Activated T-cell treated with anti-CD3 and anti-CD28 coated beads, Interleukin-2, amount 50 U/mL, for 1 hour (primary cell): ENCODE results near the gene DCAF7.
A peak's percentile ranks its signal among the peaks of the same experiment; 100 is the strongest.

Experiments
- DNase-seq: peaks from one replicate; pipeline ENCODE4 v3.0.0-alpha.2; 2020

Gene DCAF7, protein sequence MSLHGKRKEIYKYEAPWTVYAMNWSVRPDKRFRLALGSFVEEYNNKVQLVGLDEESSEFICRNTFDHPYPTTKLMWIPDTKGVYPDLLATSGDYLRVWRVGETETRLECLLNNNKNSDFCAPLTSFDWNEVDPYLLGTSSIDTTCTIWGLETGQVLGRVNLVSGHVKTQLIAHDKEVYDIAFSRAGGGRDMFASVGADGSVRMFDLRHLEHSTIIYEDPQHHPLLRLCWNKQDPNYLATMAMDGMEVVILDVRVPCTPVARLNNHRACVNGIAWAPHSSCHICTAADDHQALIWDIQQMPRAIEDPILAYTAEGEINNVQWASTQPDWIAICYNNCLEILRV

DNA sequence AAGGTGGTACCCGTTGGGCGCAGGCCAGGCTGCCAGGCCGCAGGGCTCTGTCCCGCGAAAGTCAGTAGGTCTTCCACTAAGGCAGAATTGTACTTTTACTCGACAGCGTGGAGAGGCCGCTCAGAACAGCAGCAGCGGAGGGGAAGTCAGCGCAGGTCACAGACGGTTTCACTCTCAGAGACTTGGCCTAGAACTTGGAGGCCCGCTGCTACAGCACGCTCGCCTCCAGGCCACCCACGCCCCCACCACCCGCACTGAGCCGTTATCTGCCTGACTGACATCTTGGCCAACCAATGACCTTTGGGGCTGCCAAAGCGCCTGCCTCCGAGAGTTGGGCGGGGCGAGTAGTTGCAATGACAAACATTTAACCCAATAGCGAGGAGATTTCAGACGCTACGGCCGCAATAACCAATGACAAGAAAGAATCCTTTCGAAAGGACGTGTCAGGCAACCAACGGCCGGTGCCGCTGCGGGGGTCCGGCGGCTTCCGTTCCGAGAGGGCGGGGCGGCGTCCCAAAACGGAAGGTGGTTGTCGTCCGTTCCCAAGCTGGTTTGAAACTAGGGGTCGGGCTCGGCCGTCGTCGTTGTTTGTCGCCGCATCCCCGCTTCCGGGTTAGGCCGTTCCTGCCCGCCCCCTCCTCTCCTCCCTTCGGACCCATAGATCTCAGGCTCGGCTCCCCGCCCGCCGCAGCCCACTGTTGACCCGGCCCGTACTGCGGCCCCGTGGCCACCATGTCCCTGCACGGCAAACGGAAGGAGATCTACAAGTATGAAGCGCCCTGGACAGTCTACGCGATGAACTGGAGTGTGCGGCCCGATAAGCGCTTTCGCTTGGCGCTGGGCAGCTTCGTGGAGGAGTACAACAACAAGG lies at the start of gene DCAF7:
TSS of gene DCAF7 (plus strand) at position 532 of the 871 bp plus-strand sequence. CDS start at position 733, 201 bp downstream.
- DNase-seq, result peak; percentile 98

DNA sequence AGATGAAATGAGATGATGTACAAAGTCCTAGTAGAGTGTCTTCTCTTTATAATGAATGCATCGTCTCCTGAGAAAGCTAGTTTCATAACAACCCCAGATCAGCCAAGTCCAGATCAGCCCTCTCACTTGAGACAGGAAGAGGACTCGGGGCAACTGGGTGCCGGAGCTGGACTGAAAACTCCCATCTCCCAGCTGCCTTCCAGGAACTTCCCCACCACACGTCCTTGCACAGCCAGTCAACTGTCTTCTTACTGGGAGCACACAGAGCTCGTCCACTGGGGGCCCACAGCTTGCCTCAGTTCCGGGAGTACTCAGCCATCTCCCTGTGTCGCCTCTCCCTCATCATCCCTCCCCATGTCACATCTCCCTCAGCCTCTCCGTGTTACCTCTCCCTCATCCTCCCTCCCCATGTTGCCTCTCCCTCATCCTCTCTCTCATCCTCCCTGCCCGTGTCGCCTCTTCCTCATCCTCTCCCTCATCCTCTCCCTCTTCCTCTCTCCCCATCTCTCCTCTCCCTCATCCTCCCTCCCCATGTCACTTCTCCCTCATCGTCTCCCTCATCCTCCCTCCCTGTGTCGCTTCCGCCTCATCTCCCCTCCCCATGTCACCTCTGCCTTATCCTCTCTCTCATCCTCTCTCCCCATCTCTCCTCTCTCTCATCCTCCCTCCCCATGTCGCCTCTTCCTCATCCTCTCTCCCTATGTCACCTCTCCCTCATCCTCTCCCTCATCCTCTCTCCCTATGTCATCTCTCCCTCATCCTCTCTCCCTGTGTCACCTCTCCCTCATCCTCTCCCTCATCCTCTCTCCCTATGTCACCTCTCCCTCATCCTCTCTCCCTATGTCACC lies 49.5 kb upstream of the DCAF7 start:
- DNase-seq, result no peak

DNA sequence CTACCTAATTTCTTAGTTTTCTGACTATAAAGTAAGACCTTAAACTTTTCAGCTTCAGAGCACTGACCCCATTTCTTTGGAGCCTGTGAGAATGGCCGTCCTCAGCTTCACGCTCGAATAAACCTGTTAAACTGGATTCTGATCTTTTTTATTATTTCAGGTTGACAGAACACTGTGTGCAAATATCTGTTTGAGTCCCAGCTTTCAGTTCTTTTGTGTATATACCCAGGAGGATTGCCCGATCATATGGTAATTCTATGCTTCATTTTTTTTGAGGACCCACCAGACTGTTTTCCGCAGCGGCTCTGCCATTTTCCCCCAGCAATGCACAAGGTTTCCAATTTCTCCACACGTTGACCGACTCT lies 47.0 kb upstream of the DCAF7 start:
- no peak for DNase-seq

DNA sequence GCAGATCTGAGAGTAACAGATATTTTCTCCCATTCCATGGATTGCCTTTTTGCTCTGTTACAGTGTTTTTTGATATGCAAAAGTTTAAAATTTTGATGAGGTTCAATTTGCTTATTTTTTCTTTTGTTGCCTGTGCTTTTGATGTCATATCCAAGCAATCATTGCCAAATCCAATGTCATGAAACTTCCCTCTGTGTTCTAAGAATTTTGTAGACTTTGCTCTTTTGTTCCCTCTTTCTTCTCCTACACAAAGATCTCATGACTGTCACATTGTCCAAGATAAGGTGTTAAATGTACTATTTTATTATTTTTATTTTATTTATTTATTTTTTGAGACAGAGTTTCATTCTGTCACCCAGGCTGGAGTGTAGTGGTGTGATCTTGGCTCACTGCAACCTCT lies 46.0 kb upstream of the DCAF7 start:
- DNase-seq, result no peak

DNA sequence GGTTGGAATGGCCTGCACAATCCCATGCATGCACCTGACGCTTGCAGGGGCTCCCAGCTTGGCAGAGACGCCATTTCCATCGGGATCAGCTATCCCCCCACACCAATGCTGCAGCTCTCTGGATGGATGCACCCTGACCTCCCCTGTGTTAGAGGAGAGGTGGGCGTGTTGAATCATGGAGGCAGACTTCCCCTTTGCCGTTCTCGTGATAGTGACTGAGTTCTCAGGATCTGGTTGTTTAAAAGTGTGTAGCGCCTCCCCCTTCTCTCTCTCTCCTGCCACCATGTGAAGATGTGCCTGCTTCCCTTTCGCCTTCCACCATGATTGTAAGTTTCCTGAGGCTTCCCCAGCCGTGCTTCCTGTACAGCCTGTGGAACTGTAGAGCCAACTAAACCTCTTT lies 44.9 kb upstream of the DCAF7 start:
- no peak for DNase-seq

DNA sequence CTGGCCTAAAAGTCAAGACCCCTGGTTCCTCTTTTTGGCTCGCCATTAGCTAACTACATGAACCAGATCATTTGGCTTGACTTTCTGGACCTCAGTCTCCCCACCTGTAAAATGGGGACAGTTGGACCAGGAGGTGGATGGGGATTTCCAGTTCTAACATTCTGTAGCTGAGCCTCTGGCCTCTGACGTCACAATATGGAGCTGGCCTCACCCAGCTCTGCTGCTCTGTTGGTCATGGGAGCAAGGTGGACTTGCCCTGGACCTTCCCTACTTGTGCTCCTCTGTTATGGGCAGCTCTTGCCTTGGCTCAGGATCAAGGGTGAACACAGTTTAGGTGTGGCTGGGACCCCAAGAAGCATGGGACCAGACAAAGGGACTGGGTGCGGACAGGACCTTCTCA lies 43.6 kb upstream of the DCAF7 start:
- DNase-seq, result no peak

DNA sequence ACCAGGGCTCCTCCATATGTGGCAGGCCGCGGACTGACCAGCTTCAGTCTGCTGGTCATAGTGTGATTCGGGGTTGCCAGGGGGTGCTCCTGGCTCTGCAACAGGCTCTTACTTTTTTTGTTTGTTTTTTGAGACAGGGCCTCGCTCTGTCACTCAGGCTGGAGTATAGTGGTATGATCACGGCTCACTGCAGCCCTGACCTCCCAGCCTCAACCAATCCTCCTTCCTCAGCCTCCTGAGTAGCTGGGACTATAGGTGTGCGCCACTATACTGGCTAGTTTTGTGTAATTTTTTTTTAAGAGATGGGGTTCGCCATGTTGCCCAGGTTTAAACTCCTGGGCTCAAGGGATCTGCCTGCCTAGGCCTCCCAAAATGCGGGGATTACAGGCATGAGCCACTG lies 38.9 kb upstream of the DCAF7 start:
- no peak for DNase-seq

DNA sequence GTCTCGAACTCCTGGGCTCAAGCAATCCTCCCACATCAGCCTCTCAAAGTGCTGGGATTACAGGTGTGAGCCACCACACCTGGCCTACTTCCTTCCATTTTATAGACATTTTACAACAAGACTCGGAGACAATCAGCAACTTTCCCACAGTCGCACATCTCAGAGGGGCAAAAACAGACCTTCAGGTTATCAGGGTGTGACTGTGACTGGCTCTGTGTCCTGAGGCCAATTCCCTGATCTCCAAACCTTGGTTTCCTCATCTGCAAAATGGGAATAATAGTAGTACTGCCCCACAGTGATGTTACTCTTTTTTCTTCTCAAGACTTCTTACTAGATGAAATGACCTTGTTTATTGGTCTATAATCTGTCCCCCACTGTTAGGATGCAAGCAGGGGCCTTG lies 37.9 kb upstream of the DCAF7 start:
- no peak for DNase-seq

DNA sequence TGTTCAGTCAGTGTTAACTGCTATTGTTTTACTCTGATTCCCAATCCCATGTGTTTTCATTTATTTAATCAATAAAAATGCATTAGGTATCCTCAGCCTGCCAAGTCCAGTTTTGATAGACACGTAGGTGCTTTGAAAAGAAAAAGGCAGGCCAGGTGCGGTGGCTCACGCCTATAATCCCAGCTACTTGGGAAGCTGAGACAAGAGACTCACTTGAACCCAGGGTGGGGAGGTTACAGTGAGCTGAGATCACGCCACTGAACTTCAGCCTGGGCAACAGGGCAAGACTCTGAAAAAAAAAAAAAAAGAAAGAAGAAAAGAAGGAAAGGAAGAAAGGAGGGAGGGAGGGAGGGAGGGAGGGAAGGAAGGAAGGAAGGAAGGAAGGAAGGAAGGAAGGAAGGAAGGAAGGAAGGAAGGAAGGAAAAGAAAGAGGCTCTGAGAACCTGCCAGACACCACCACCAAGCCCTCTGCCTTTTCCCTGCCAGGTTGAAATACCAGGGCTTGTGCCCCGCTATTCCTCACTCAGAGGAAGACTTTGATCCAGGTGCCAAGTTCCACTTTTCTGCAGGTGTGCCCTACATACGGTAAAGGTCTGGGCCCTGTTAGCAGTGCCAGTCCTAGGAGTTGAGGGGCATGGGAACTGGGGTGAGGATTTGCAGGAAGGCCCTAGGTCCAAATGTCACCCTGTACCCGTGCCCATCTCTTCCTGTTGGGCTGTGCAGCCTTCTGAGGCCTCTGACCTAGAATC lies 37.2 kb upstream of the DCAF7 start:
- no peak for DNase-seq

DNA sequence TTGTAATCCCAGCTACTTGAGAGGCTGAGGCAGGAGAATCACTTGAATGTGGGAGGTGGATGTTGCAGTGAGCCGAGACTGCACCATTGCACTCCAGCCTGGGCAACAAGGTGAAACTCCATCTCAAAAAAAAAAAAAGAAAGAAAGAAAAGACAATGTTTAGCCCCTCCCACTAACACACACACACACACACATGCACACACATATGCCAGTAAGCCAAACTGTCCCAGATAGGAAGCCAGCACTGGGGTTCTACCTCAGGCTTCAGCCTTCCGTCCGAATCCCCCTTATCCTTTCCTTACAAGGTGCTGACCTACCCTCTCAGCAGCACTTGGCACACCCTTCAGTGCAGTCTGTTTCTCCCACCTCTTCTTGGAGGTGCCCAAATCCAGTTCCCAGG lies 35.8 kb upstream of the DCAF7 start:
- DNase-seq, result no peak

DNA sequence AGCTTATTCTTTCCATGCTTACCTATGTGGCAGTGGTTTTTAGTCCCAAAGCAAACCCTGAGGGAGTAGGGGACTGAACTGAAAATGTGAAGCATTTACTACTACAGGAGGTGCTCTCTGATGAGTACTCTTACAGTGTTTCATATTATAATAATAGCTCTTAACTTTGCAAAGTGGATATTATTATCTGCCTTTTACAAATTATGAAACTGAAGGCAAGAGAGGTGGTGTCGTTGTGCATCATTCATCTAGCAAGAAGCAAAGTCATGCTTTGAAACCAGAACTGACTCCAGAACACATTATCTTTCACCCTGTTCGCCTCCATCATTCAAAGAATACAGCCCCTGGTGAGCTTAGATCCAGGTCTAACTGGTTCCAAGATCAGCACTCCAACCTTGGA lies 35.3 kb upstream of the DCAF7 start:
- no peak for DNase-seq

DNA sequence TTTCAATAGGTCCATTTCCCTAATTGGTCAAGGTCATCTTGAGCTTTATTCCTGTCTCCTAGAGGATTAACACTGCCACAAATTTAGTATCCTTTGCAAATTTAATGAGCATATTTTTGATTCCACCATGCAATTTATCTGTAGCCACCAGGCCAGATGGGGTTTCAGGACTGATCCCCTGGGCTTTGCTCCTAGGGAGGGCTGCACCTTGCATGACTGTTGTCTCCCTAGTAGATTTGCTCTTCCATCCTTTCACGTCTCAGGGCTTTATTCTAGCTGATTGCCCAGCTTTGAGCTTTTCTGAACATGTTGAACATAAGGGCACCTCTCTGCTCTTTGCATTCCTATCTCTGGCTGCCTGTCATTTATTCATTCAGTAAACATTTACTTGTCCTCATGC lies 34.9 kb upstream of the DCAF7 start:
- DNase-seq, result no peak

DNA sequence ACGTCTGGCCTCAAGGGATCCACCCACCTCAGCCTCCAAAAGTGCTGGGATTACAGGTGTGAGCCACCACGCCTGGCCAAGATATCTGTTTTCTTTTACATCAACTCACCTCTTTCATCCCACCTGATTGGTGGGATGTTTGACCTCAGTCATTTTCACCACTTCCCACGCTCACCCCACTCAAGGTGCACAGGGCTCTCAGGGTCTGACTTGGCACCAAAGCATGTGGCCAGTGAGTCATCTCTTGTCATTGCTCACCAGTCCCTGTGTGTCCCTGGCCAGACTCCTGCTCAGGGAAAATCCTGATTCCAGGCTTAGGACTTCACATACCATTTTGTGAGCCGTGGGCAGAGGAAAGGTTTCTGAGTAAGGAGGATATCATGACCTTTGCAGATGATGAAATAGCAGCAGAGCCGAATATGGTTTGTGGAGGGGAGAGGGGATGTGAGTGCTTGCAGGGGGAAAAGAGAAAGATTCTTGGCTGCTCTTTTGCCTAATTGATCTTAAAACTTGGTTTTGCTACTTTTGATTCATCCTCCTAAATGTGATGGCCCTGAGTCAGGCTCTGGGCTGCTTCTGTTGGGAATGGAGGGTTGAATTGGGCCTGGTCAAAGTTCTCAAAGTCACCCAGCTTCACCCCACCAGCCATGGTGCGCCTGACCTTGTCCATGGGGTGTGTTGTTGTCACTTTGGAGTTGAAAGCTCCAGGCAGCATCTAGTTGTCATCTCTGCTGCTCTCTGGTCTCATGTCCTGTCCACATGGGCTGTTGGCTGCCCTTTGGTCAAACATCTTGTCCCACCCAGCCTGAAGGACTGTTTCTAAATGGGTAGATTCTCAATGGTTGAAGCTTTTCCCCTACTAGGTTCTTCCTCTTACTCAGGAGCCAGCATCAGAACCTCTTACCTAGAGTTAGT lies 33.1 kb upstream of the DCAF7 start:
- DNase-seq, result no peak

DNA sequence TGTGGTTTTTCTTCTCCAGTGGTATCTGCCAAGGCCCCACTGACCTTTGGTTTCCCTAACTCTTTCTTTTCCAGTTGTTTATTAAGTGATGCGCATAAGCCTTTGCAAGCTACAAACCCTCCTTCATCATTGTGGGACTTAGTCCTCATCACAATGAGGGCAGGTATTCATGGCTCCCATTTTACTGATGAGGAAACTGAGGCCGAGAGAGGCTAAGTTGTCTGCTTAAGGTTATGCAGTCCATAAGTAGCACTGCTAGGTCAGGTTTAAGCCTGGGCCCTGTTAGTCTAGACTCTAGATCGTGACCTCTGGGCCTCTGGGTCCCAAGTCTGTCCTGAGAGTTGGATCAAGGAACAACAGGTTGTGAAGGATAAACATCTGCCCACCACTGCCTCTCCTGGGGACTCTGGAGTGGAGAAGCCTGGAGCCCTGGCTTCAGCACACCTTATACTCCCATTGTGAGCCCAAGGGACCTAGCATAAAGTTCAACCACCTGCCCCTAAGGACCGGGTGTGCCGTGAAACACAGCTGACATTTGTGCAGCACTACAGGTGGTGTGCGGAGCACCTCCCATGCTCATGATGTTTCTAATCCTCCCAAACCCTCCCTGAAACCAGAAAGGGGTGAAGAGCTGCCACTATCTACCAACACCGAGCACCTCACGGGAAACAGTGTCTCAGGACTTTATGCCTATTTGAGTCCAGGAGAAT lies 32.3 kb upstream of the DCAF7 start:
- DNase-seq, result no peak

DNA sequence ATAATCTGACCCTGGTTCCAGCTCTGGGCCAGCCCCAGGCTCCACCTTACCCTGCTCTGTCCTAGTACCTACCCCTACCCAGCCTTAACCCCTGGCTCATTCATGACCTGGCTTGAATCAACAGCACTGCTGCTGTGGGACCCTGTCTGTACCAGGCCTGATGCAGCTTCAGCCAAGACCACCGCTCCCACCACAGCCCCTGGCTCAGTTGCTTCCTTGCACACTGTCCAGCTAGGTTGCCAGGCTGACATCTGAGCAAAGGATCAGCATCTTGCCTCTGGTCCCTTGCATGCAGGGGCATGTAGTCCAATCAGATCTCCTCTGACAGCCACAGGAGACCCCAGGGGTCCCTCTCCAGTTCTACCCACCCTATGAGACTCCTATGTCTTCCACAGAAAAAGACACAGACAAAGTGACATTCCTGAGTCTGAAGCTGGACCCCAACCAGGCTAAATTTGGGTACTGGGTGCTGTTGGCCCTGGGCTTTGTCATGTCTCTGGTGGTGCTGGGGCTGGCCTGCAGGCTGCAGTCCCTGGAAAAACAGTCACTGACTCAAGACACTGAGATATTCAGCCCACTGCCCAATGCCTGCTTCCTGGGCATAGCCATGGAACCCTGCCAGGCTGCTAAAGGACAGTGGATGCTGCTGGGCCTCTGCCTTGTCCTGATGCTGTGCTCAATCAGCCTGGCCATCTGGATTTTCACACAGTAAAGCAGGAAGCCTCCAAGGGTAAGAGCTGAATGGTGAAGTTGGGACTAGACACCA lies 31.0 kb upstream of the DCAF7 start:
- DNase-seq, result no peak

DNA sequence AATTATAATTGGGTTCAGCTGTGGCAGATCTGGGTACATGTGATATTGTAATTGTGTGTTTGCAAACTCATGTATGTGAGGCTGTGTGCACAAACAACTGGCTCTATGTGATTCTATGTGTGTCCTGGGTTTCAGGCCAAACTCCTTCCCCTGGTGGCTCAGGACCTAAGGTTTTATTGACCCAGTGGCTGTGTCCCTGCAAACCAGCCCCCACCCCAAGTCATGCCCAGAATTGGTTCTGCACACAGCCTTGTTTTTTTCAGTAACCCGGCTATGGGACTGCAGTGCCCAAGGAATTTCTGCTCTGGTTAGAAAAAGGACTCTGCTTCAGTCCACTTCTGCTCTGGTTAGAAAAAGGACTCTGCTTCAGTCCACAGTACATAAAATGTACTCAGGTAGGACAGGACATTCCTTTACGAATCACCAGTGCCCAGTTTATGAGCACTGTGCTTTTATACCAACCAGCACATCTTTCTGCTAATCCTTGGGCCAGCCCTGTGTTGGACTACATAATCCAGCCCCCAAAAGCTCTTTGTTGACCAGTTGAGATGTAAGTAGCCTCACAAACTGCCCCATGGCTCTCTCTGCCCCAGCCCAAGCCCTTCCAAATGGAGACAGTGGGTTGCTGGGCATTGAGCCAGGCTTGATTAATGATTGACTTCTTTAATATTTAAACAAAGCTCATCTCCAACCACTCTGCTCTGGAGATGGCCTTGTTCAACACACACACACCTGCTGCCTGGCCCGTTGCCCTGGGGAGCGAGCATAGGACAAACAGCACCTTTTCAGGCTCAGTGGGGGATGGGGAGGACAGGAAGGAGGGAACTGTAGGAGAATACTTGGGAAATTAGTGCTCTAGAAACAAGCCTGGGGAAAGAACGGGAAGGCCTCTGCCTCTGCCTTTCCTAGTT lies 30.1 kb upstream of the DCAF7 start:
- DNase-seq, result no peak

DNA sequence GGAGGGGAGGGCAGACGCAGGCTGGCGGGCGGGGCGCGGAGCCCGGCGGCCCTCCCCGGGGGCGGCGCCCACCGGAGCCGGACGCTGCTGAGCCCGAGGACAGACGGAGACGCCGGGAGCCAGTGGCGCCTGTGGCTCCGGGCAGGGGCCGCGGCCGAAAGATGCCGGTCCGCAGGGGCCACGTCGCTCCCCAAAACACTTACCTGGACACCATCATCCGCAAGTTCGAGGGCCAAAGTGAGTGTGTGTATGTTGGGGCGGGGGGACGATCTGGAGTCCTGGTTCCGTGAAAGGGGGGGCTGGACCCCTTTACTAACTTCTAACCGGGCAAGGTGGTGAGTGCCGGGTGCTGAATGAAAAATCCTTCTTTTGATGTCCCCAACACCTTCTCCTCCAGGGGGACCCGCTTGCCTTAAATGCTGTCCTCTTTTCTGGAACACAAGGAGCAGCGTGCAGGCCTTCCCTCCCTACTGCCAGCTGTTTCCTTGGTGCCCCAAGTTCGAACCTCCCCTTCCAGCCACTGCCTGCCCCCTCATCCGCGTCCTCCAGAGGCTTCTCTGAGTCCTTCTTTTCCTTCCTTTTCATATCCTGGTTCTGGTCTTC lies 26.9 kb upstream of the DCAF7 start, which contains the start of gene KCNH6:
TSS of gene KCNH6 (plus strand) at position 106 of the 603 bp plus-strand sequence. CDS start at position 162, 56 bp downstream.
- no peak for DNase-seq

DNA sequence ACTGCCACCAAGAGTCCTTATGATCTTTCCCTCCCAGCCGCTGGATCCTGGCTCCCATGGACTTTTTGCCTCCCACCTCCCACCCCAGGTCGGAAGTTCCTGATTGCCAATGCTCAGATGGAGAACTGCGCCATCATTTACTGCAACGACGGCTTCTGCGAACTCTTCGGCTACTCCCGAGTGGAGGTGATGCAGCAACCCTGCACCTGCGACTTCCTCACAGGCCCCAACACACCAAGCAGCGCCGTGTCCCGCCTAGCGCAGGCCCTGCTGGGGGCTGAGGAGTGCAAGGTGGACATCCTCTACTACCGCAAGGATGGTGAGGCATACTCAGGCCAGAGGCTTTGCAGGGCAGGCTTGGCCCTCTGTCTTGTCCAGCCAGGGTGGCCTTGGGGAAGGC lies 26.2 kb upstream of the DCAF7 start:
- DNase-seq, result no peak
